Parathyroid adenoma (tissue), 2 donors: ENCODE data around the gene NEO1.

Source experiments
- H2AFZ ChIP-seq: fragments of 300-600 bp; sonication (generic); one replicate; pipeline ENCODE4 v1.7.0; 2017; ENCODE audit warnings: antibody characterized with exemption, mild to moderate bottlenecking
- H3K27ac ChIP-seq: fragments of 300-600 bp; sonication (generic); one replicate; pipeline ENCODE4 v1.7.0; 2017
- H3K27me3 ChIP-seq: fragments of 300-600 bp; sonication (generic); one replicate; pipeline ENCODE4 v1.7.0; 2017; ENCODE audit warnings: low read length; ENCODE audit not compliant: control insufficient read depth, insufficient read depth
- H3K36me3 ChIP-seq: fragments of 300-600 bp; sonication (generic); one replicate; pipeline ENCODE4 v1.7.0; 2017; ENCODE audit warnings: low read length; ENCODE audit not compliant: control insufficient read depth, insufficient read depth
- H3K4me1 ChIP-seq: fragments of 300-600 bp; sonication (generic); one replicate; pipeline ENCODE4 v1.7.0; 2017; ENCODE audit warnings: control low read depth
- H3K4me2 ChIP-seq: fragments of 300-600 bp; sonication (generic); one replicate; pipeline ENCODE4 v1.7.0; 2017; ENCODE audit warnings: low read length
- H3K4me3 ChIP-seq: fragments of 300-600 bp; sonication (generic); one replicate; pipeline ENCODE4 v1.7.0; 2017; ENCODE audit warnings: low read depth, low read length
- H3K79me2 ChIP-seq: fragments of 300-600 bp; sonication (generic); one replicate; pipeline ENCODE4 v1.7.0; 2017; ENCODE audit warnings: control low read depth
- H3K9ac ChIP-seq: fragments of 300-600 bp; sonication (generic); one replicate; pipeline ENCODE4 v1.7.0; 2017; ENCODE audit warnings: mild to moderate bottlenecking
- H3K9me3 ChIP-seq: fragments of 300-600 bp; sonication (generic); one replicate; pipeline ENCODE4 v1.7.0; 2017; ENCODE audit warnings: low read length; ENCODE audit not compliant: control insufficient read depth
- CTCF ChIP-seq: fragments of 300-600 bp; sonication (generic); IDR thresholded peaks from one replicate; pipeline ENCODE4 v1.7.0; 2017; ENCODE audit warnings: antibody characterized with exemption, mild to moderate bottlenecking
- donor health status: primary hyperparathyroidism.

NEO1 gene

GRCh38 chr15:73228128-73228646 lies 175.9 kb downstream of the NEO1 start:
- no peaks in the 10 kb centered on the region for H3K27me3 ChIP-seq
- no peak for TF ChIP-seq CTCF
- H3K4me1 ChIP-seq, result no peaks in the 10 kb centered on the region
- no peak overlapping the region for H3K9ac ChIP-seq
- H3K79me2 ChIP-seq, result no peaks in the 10 kb centered on the region
- H3K4me3 ChIP-seq, result no peak overlapping the region
- H3K27ac ChIP-seq, result no peak overlapping the region
- no peaks in the 10 kb centered on the region for H3K36me3 ChIP-seq
- no peaks in the 10 kb centered on the region for H3K9me3 ChIP-seq
- H3K4me2 ChIP-seq, result no peak overlapping the region
- no peak overlapping the region for H2AFZ ChIP-seq

- Histone ChIP-seq H3K4me2 (no peak overlapping the region), H2AFZ (no peak overlapping the region), H3K4me3 (no peak overlapping the region), H3K9ac (no peak overlapping the region), H3K79me2 (no peaks in the 10 kb centered on the region), H3K27me3 (no peaks in the 10 kb centered on the region), H3K27ac (no peak overlapping the region), H3K9me3 (no peaks in the 10 kb centered on the region), H3K4me1 (no peaks in the 10 kb centered on the region), H3K36me3 (no peaks in the 10 kb centered on the region)
- no peak for TF ChIP-seq CTCF
Measured at GRCh38 chr15:73231661-73232419, 179.6 kb downstream of the NEO1 start.

- no peak overlapping the region for H3K4me3 ChIP-seq
- no peak for TF ChIP-seq CTCF
- no peak overlapping the region for H3K27ac ChIP-seq
- no peak overlapping the region for H2AFZ ChIP-seq
- no peak overlapping the region for H3K4me2 ChIP-seq
- no peaks in the 10 kb centered on the region for H3K9me3 ChIP-seq
- no peak overlapping the region for H3K9ac ChIP-seq
- H3K36me3 ChIP-seq, result no peaks in the 10 kb centered on the region
- no peaks in the 10 kb centered on the region for H3K79me2 ChIP-seq
- H3K4me1 ChIP-seq, result no peaks in the 10 kb centered on the region
- no peaks in the 10 kb centered on the region for H3K27me3 ChIP-seq
Measured at GRCh38 chr15:73232776-73233175, 180.5 kb downstream of the NEO1 start.

GRCh38 chr15:73233623-73234022 lies 181.4 kb downstream of the NEO1 start:
- Histone ChIP-seq H3K4me1 (no peaks in the 10 kb centered on the region), H3K27ac (no peak overlapping the region), H3K36me3 (no peaks in the 10 kb centered on the region), H3K9me3 (no peaks in the 10 kb centered on the region), H3K79me2 (no peaks in the 10 kb centered on the region), H2AFZ (no peak overlapping the region), H3K27me3 (no peaks in the 10 kb centered on the region), H3K4me2 (no peak overlapping the region), H3K9ac (no peak overlapping the region), H3K4me3 (no peak overlapping the region)
- TF ChIP-seq CTCF, result no peak

GRCh38 chr15:73237910-73238309 lies 185.6 kb downstream of the NEO1 start:
- Histone ChIP-seq H3K27me3 (no peaks in the 10 kb centered on the region), H3K36me3 (no peaks in the 10 kb centered on the region), H3K4me3 (no peak overlapping the region), H3K79me2 (no peaks in the 10 kb centered on the region), H3K9me3 (no peaks in the 10 kb centered on the region), H3K9ac (no peak overlapping the region), H3K27ac (no peak overlapping the region), H3K4me1 (no peaks in the 10 kb centered on the region), H3K4me2 (no peak overlapping the region), H2AFZ (no peak overlapping the region)
- TF ChIP-seq CTCF, result no peak
